Karpas-422 (cell line): ENCODE results near the gene SRC. TPM values are rescaled to one million over a fixed set of nuclear protein-coding genes. Genes with fewer than 3 reads are reported as not detected.

Experiments
- DNase-seq: peaks from one replicate; pipeline ENCODE4 v3.0.0-alpha.2; 2015
- H2AFZ ChIP-seq: fragments of 200-600 bp; sonication (generic); 2 replicates; pipeline ENCODE4 v1.6.1; 2014; ENCODE audit warnings: antibody characterized with exemption, low read length, mixed read lengths
- H3K27ac ChIP-seq: fragments of 200-600 bp; sonication (generic); 2 replicates; pipeline ENCODE4 v1.5.1; 2014; ENCODE audit warnings: mild to moderate bottlenecking, low read length, moderate library complexity
- H3K27me3 ChIP-seq: fragments of 200-600 bp; sonication (generic); 2 replicates; pipeline ENCODE4 v1.6.1; 2014; ENCODE audit warnings: low read length, mixed read lengths
- H3K36me3 ChIP-seq: fragments of 200-600 bp; sonication (generic); 2 replicates; pipeline ENCODE4 v1.6.1; 2014; ENCODE audit warnings: low read length, mixed read lengths; ENCODE audit not compliant: insufficient read depth
- H3K4me1 ChIP-seq: fragments of 200-600 bp; sonication (generic); 2 replicates; pipeline ENCODE4 v1.6.1; 2014; ENCODE audit warnings: mild to moderate bottlenecking, low read length, mixed read lengths
- H3K4me2 ChIP-seq: fragments of 200-600 bp; sonication (generic); 2 replicates; pipeline ENCODE4 v1.6.1; 2014; ENCODE audit warnings: low read length, low read depth, mild to moderate bottlenecking; ENCODE audit not compliant: poor library complexity, severe bottlenecking
- H3K4me3 ChIP-seq: fragments of 200-600 bp; sonication (generic); 2 replicates; pipeline ENCODE4 v1.5.1; 2014; ENCODE audit warnings: mild to moderate bottlenecking, antibody characterized with exemption, low read length, mixed read lengths
- H3K79me2 ChIP-seq: fragments of 200-600 bp; sonication (generic); 2 replicates; pipeline ENCODE4 v1.6.1; 2014; ENCODE audit warnings: mild to moderate bottlenecking, low read length, mixed read lengths
- H3K9ac ChIP-seq: fragments of 200-600 bp; sonication (generic); 2 replicates; pipeline ENCODE4 v1.6.0; 2014; ENCODE audit warnings: low read length
- H3K9me2 ChIP-seq: fragments of 200-600 bp; sonication (generic), shearing (Covaris generic); replicated peaks from 2 replicates; pipeline ENCODE4 v1.6.0; 2014; ENCODE audit warnings: mild to moderate bottlenecking, low read length, moderate library complexity; ENCODE audit not compliant: insufficient read depth
- H3K9me3 ChIP-seq: fragments of 300-700, 200-600 bp; sonication (generic); 2 replicates; pipeline ENCODE4 v1.6.1; 2014; ENCODE audit warnings: low read length, mixed read lengths
- H4K20me1 ChIP-seq: fragments of 200-600 bp; sonication (generic); 2 replicates; pipeline ENCODE4 v1.6.1; 2014; ENCODE audit warnings: mild to moderate bottlenecking, antibody characterized with exemption, low read length, low read depth; ENCODE audit not compliant: insufficient read depth
- total RNA-seq: library from RNA; depleted of rRNA; stranded (reverse); fragments of >200 nt; shearing (Covaris generic); gene quantifications from 2 replicates; pipeline ENCODE4 v1.2.3, GENCODE V29; 2014; ENCODE audit warnings: low replicate concordance

The SRC gene
- total RNA-seq, 1 experiment from 2014 or later: 41.5 TPM

DNA sequence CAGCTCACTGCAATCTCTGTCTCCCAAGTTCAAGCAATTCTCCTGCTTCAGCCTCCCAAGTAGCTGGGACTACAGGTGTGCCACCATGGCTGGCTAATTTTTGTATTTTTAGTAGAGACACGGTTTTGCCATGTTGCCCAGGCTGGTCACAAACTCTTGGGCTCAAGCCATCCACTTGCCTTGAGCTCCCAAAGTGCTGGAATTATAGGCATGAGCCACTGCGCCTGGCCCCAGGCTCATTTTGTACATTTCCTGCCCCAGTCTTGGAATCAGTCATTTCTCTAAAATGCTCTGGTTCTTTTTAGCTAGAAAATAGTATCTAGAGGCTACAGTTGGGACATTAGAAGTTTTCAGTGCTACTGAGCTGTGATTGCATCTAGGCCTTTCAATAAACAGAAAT lies 43.0 kb upstream of the SRC start:
- no peak overlapping the region for H3K4me2 ChIP-seq
- peaks cover 28% of the 10 kb centered on the region for H3K4me1 ChIP-seq
- H2AFZ ChIP-seq: no peak overlapping the region
- no peaks in the 10 kb centered on the region for H3K9me3 ChIP-seq
- no peak overlapping the region for H3K27ac ChIP-seq
- H4K20me1 ChIP-seq: no peaks in the 10 kb centered on the region
- no peaks in the 10 kb centered on the region for H3K9me2 ChIP-seq
- no peak overlapping the region for H3K4me3 ChIP-seq
- H3K79me2 ChIP-seq: peaks cover 47% of the 10 kb centered on the region
- no peak for DNase-seq
- no peaks in the 10 kb centered on the region for H3K27me3 ChIP-seq
- H3K36me3 ChIP-seq: peaks cover 26% of the 10 kb centered on the region
- H3K9ac ChIP-seq: no peak overlapping the region

DNA sequence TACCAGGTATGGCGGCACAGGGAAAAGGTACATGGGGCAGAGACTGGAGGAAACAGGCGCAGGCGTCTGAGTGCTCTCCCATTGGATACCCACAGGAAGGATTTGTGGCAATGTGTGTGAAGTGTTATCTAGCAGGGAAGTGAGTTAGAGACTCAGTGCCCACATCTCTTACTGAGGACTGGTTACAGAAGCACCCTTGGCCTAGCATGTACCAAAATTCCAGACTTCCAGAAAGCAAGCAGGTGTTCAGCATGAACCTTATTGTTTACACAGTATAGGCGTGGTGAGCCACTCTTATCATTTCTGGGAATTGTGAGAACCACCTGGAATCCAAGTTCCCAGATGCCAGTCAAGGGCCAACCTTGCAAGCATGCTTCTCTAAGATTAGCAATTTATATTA lies 42.3 kb upstream of the SRC start:
- no peak overlapping the region for H3K4me2 ChIP-seq
- no peaks in the 10 kb centered on the region for H3K27me3 ChIP-seq
- no peak overlapping the region for H3K4me3 ChIP-seq
- H4K20me1 ChIP-seq: no peaks in the 10 kb centered on the region
- H3K4me1 ChIP-seq: peaks cover 28% of the 10 kb centered on the region
- H3K9ac ChIP-seq: no peak overlapping the region
- H2AFZ ChIP-seq: no peak overlapping the region
- H3K9me2 ChIP-seq: no peaks in the 10 kb centered on the region
- H3K9me3 ChIP-seq: no peaks in the 10 kb centered on the region
- H3K27ac ChIP-seq: no peak overlapping the region
- peaks cover 26% of the 10 kb centered on the region for H3K36me3 ChIP-seq
- H3K79me2 ChIP-seq: peaks cover 46% of the 10 kb centered on the region
- DNase-seq: no peak

GRCh38 chr20:37305079-37305478 lies 40.9 kb upstream of the SRC start:
- Histone ChIP-seq H3K4me3 (no peak overlapping the region), H4K20me1 (no peaks in the 10 kb centered on the region), H2AFZ (no peak overlapping the region), H3K9ac (0 out of 2 replicates have a peak overlapping the region, but pooled peaks have one; percentile 28), H3K27me3 (no peaks in the 10 kb centered on the region), H3K79me2 (peaks cover 35% of the 10 kb centered on the region), H3K4me1 (peaks cover 28% of the 10 kb centered on the region), H3K27ac (peak overlapping the region; percentile 29; the same call in 1 of the 2 replicates), H3K36me3 (peaks cover 26% of the 10 kb centered on the region), H3K4me2 (peak overlapping the region; percentile 33), H3K9me3 (no peaks in the 10 kb centered on the region), H3K9me2 (no peaks in the 10 kb centered on the region)
- peak; percentile 61 for DNase-seq

DNA sequence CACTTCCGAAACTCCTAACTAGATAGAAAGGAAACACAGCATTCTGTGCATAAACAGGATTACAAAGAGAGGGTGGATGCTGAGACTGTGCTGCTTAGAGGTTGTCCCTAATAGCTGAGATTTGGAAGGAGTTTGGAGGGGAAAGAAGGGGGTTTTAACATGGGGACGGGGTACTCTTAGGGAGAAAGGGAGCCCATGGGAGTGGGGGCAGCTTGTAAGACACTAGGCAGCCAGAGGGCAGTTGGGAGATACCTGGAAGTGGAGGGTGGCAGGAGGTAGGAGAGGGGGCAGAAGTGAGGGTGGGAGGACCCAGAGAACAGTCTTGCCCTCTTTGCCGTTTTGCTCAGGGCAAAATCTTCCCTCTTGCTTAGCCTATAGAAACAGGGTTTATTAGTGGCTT lies 40.1 kb upstream of the SRC start:
- no peaks in the 10 kb centered on the region for H3K9me3 ChIP-seq
- peaks cover 26% of the 10 kb centered on the region for H3K36me3 ChIP-seq
- H3K27ac ChIP-seq: no peak overlapping the region
- no peaks in the 10 kb centered on the region for H4K20me1 ChIP-seq
- H3K4me1 ChIP-seq: peaks cover 28% of the 10 kb centered on the region
- DNase-seq: no peak
- no peak overlapping the region for H3K4me3 ChIP-seq
- no peak overlapping the region for H2AFZ ChIP-seq
- no peak overlapping the region for H3K4me2 ChIP-seq
- no peak overlapping the region for H3K9ac ChIP-seq
- H3K9me2 ChIP-seq: no peaks in the 10 kb centered on the region
- H3K27me3 ChIP-seq: no peaks in the 10 kb centered on the region
- peaks cover 29% of the 10 kb centered on the region for H3K79me2 ChIP-seq

DNA sequence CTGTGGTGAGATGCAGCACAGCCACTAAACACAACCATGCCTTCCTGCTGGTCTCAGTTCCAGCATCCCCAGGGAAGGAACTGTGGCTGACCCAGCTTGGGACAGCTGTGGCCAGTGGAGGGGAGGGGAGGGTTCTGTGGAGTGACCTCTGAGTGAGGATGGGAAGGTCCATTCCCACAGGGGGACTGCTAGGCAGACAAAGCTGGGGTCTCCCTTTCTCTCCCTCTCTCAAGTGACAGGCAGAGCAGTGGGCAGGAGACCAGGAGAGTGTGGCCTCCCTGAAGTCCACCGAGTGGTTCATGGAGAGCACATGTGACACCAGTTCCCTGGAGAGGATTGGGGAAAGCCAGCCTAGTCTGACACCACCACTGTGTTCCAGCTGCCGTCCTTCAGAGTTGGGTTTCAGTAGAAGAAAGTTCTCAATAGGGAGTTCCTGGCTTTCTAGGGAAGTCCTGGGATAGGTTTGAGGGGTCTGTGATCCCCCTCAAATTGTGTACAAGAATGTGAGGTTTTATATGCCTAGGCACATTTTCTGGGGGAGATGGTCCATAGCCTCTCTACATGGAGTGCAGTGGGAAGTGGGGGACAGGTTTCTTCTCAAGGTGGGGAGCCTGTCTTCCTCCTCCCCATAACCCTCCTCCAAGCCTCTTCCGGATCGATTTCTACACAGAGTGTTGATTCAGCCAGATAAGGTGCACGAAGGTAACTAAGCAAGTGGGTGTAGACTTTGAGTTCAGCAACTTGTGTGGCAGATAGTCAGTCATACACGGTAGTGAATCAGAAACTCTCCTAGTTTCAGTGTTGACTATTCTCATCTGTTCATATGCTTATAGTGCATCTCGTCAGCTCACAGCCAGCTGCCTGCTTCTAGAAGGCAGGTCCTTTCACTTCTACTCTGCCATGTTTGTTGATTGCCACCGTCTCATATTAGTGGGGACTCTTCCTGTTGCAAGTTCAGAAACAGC lies 37.6 kb upstream of the SRC start:
- Histone ChIP-seq H3K27ac (no peak overlapping the region), H3K4me2 (no peak overlapping the region), H3K4me1 (peaks cover 27% of the 10 kb centered on the region), H3K9ac (no peak overlapping the region), H3K79me2 (peaks cover 29% of the 10 kb centered on the region), H3K27me3 (no peaks in the 10 kb centered on the region), H2AFZ (no peak overlapping the region), H3K9me2 (no peaks in the 10 kb centered on the region), H3K9me3 (no peaks in the 10 kb centered on the region), H3K4me3 (no peak overlapping the region), H3K36me3 (peaks cover 12% of the 10 kb centered on the region; the same call in 1 of the 2 replicates), H4K20me1 (no peaks in the 10 kb centered on the region; the same call in 1 of the 2 replicates)
- no peak for DNase-seq

GRCh38 chr20:37309290-37309689 lies 36.6 kb upstream of the SRC start:
- no peaks in the 10 kb centered on the region for H3K27me3 ChIP-seq
- H3K36me3 ChIP-seq: peaks cover 8% of the 10 kb centered on the region; the same call in 1 of the 2 replicates
- H3K4me1 ChIP-seq: peaks cover 27% of the 10 kb centered on the region
- DNase-seq: no peak
- no peaks in the 10 kb centered on the region for H3K9me3 ChIP-seq
- no peak overlapping the region for H3K9ac ChIP-seq
- H3K79me2 ChIP-seq: peaks cover 24% of the 10 kb centered on the region
- H3K27ac ChIP-seq: no peak overlapping the region
- H2AFZ ChIP-seq: no peak overlapping the region
- peaks cover 5% of the 10 kb centered on the region; the same call in 1 of the 2 replicates for H4K20me1 ChIP-seq
- no peak overlapping the region for H3K4me3 ChIP-seq
- H3K9me2 ChIP-seq: no peaks in the 10 kb centered on the region
- no peak overlapping the region for H3K4me2 ChIP-seq

- Histone ChIP-seq H3K36me3 (peaks cover 8% of the 10 kb centered on the region; the same call in 1 of the 2 replicates), H3K9ac (no peak overlapping the region)
- no peak for DNase-seq
Observed at GRCh38 chr20:37309936-37310590, 35.9 kb upstream of the SRC start.

GRCh38 chr20:37310951-37311350 lies 35.0 kb upstream of the SRC start:
- no peaks in the 10 kb centered on the region for H3K9me2 ChIP-seq
- H2AFZ ChIP-seq: no peak overlapping the region
- no peak overlapping the region for H3K4me3 ChIP-seq
- H3K9me3 ChIP-seq: no peaks in the 10 kb centered on the region
- no peak overlapping the region for H3K4me2 ChIP-seq
- no peak for DNase-seq
- peaks cover 16% of the 10 kb centered on the region; the same call in 1 of the 2 replicates for H3K79me2 ChIP-seq
- H3K27ac ChIP-seq: no peak overlapping the region
- H3K4me1 ChIP-seq: peaks cover 29% of the 10 kb centered on the region
- peaks cover 10% of the 10 kb centered on the region; the same call in 1 of the 2 replicates for H4K20me1 ChIP-seq
- H3K27me3 ChIP-seq: no peaks in the 10 kb centered on the region
- no peak overlapping the region for H3K9ac ChIP-seq
- H3K36me3 ChIP-seq: peaks cover 13% of the 10 kb centered on the region; the same call in 1 of the 2 replicates

More at GRCh38 chr20:37309936-37310590, 35.9 kb upstream of the SRC start:
- Histone ChIP-seq H3K4me2 (no peak overlapping the region), H2AFZ (no peak overlapping the region), H3K79me2 (peaks cover 19% of the 10 kb centered on the region), H3K9me3 (no peaks in the 10 kb centered on the region), H3K4me1 (peaks cover 27% of the 10 kb centered on the region), H3K27ac (no peak overlapping the region), H3K9me2 (no peaks in the 10 kb centered on the region), H3K4me3 (no peak overlapping the region), H4K20me1 (peaks cover 10% of the 10 kb centered on the region; the same call in 1 of the 2 replicates), H3K27me3 (no peaks in the 10 kb centered on the region)
